ENCODE results near the gene APOM.

The APOM gene

GRCh38 chr6:31629014-31629413 lies 26.7 kb upstream of the APOM start:
- DNase-seq (ENCODE audit: low read depth) = no peak
- TF ChIP-seq CTCF (IDR thresholded peaks at IDR 0.05; ENCODE audit: low read depth, low read length, missing control alignments) = no peak
- no peak overlapping the region for H3K4me3 ChIP-seq (ENCODE audit: low read depth, low read length)
- in situ Hi-C loops (cut with HindIII; ENCODE audit: low sequenced_read_pairs) = no loop called here

DNA sequence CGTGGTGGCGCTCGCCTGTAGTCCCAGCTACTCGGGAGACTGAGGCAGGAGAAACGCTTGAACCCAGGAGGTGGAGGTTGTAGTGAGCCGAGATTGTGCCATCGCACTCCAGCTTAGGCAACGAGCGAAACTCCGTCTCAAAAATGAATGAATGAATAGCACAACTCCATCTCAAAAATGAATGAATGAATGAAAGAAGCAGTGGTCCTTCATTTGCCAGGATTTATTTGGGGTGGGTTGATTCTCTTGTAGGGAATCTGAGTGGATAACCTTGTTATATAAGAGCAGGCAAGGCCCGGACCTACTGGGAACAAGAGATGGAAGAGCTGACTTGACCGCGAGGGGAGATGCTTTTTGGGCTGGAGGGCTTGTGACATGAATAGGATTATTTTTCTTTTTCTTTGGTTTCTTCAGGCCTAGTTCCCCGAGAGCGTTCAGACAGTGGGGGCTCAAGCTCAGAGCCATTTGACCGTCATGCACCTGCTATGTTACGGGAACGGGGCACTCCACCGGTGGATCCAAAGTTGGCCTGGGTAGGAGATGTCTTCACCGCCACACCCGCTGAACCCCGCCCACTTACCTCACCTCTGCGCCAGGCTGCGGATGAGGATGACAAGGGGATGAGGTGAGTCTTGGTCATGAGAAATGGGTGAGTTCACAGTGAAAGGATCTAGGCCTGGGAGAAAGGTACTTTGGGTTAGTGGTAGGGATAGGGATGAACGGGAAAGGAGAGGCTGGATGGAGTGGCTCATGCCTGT lies 25.3 kb upstream of the APOM start:
- in situ Hi-C loops (cut with HindIII; ENCODE audit: low sequenced_read_pairs) = no loop called here
- DNase-seq (ENCODE audit: low read depth) = no peak
- TF ChIP-seq CTCF (IDR thresholded peaks at IDR 0.05; ENCODE audit: low read depth, low read length, missing control alignments) = no peak
- no peak overlapping the region for H3K4me3 ChIP-seq (ENCODE audit: low read depth, low read length)

GRCh38 chr6:31631209-31631608 lies 24.5 kb upstream of the APOM start:
- no peak for TF ChIP-seq CTCF (IDR thresholded peaks at IDR 0.05; ENCODE audit: low read depth, low read length, missing control alignments)
- DNase-seq (ENCODE audit: low read depth) = no peak
- no peak overlapping the region for H3K4me3 ChIP-seq (ENCODE audit: low read depth, low read length)
- in situ Hi-C loops (cut with HindIII; ENCODE audit: low sequenced_read_pairs) = no loop called here

GRCh38 chr6:31631681-31632278 lies 23.9 kb upstream of the APOM start:
- H3K4me3 ChIP-seq (ENCODE audit: low read depth, low read length) = no peak overlapping the region
- no peak for TF ChIP-seq CTCF (IDR thresholded peaks at IDR 0.05; ENCODE audit: low read depth, low read length, missing control alignments)
- DNase-seq (ENCODE audit: low read depth) = no peak
- in situ Hi-C loops (cut with HindIII; ENCODE audit: low sequenced_read_pairs) = no loop called here

DNA sequence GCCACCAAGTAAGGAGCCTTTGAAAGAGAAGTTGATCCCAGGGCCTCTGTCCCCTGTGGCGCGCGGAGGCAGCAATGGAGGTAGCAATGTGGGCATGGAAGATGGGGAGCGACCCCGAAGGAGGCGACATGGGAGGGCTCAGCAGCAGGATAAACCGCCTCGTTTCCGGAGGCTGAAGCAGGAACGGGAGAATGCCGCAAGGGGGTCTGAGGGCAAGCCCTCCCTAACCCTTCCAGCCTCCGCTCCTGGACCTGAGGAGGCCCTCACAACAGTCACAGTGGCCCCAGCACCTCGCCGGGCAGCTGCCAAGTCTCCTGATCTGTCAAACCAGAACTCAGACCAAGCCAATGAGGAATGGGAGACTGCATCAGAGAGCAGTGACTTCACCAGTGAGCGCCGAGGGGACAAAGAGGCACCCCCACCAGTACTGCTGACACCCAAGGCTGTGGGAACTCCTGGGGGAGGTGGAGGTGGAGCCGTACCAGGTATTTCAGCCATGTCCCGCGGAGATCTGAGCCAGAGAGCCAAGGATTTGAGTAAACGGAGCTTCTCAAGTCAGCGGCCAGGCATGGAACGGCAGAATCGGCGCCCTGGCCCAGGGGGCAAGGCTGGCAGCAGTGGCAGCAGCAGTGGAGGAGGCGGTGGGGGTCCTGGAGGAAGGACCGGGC lies 23.3 kb upstream of the APOM start:
- no peak for TF ChIP-seq CTCF (IDR thresholded peaks at IDR 0.05; ENCODE audit: low read depth, low read length, missing control alignments)
- no peak for DNase-seq (ENCODE audit: low read depth)
- H3K4me3 ChIP-seq (ENCODE audit: low read depth, low read length) = no peak overlapping the region
- in situ Hi-C loops (cut with HindIII; ENCODE audit: low sequenced_read_pairs) = no loop called here

GRCh38 chr6:31633447-31633846 lies 22.2 kb upstream of the APOM start:
- H3K4me3 ChIP-seq (ENCODE audit: low read depth, low read length) = no peak overlapping the region
- no peak for TF ChIP-seq CTCF (IDR thresholded peaks at IDR 0.05; ENCODE audit: low read depth, low read length, missing control alignments)
- DNase-seq (ENCODE audit: low read depth) = no peak
- in situ Hi-C loops (cut with HindIII; ENCODE audit: low sequenced_read_pairs) = no loop called here
